GM21423 (cell line): Measurements from ENCODE around the gene TNNC2.

Experiments used
- ATAC-seq: cut with Tn5 transposase; IDR thresholded peaks from one replicate; pipeline ENCODE4 v1.9.1; 2021; ENCODE audit warnings: mild to moderate bottlenecking, moderate library complexity; ENCODE audit not compliant: unreplicated experiment

Gene TNNC2

DNA sequence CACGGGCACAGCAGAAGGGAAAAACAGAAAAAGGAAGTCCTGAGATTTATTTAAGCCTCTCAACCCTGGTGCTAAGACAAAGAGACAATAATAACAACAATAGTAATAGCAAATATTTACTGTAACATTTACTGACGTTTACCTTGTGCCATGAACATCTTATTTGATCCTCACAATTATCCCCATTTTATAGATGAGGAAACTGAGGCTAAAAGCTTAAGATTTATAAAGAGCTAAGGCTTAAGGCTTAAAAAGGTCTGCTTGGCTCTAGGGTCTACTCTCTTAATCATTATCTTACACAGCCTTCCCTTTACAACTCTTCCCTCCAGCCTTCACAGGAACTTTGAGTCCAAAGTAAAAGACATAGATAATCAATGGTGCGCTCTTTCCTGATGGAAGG, 38.8 kb downstream of the TNNC2 start:
- ATAC-seq = no peak

DNA sequence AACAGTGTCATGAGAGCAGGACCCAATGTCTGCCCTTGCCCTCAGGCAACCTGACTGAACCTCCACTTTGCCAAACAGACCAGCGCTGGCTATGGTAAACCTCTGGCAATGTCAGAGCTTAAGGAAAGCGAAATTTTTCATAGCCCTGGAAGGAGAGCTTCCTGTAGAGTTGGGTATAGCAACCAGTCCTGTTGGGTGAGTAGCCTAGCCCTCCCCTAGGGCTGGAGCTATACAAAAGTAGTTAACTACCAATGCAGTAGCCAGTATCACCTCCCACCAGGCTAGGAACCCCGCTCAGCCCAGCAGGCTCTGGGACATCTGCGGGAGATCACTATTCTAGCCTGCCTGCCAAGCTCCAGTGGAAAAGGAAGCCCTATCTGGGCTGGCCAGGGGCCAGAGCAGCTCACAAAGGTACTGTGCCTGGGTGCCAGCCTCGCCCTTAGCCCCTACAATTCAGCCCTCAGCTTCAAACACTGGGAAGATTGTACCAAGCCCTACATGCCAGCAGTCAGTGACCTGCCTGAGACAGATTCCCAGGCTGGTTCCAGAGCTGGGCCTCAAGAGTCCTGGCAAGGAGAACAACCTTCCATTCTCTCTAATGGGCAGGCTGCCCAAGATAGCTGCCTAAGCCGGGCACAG, 43.3 kb downstream of the TNNC2 start:
- no peak for ATAC-seq

GRCh38 chr20:45782890-45783289, 44.2 kb downstream of the TNNC2 start:
- no peak for ATAC-seq

DNA sequence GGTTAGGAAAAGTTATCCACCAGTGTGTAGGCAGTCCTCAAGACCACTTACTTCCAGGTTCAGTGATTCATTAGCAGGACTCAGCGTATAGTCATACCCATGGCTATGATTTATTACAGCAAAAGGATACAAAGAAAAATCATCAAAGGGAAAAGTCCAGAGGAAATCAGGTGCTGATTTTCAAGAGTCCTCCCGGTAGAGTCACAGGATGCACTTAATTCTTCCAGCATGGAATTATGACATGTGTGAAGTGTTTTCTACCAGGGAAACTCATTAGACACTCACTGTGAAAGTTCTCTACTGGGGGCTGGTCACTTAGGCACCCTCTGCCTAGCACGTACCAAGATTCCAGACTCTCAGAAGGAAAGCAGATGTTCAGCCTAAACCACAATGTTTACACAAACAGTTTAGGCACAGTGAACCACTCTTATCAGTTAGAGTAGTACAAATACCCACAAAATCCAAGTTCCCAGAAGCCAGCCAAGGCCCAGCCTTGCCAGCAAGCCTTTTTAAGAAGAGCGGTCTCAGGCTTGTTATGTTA, 45.7 kb downstream of the TNNC2 start:
- ATAC-seq = no peak

GRCh38 chr20:45780159-45780558, 47.0 kb downstream of the TNNC2 start:
- no peak for ATAC-seq

GRCh38 chr20:45779011-45779915, 47.8 kb downstream of the TNNC2 start:
- no peak for ATAC-seq

DNA sequence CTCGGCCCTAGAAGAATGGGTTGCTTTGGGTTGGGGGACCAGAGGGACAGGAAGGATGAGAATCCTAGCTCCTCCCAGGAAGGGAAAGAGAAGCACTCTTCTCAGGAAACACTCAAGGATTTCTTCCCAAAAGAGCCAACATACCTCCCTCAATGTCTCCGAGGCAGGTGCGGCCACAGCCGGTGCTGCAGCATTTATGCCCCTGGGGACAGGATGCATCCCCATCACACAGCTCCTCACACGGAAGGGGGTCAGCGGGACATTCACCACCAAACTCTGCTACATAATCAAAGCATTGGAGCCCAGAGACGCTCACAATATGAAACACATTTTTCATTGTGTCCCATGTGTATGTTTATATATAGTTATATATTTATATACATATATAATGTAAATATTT, 50.2 kb downstream of the TNNC2 start:
- ATAC-seq = no peak

DNA sequence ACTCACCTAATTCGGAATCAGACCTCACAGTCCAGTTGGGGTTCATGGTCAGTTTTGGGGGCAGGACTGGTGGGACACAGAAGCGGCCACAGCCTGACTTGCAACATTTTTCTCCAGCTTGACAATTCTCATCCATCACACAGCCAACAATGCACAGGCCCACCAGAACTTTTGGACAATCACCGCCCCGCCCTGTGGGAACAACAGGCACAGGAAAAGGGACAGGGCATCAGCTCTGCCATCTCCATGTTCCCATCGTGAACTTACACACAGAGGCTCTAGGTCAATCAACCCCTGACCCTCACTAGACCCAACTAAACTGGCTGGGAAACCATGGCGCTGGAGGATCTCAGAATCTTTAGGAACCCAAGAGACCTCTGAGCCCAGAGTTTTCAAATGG, 51.7 kb downstream of the TNNC2 start:
- ATAC-seq = no peak

GRCh38 chr20:45774945-45775344, 52.2 kb downstream of the TNNC2 start:
- no peak for ATAC-seq
